ENCODE results near the gene BOD1.

BOD1 gene

DNA sequence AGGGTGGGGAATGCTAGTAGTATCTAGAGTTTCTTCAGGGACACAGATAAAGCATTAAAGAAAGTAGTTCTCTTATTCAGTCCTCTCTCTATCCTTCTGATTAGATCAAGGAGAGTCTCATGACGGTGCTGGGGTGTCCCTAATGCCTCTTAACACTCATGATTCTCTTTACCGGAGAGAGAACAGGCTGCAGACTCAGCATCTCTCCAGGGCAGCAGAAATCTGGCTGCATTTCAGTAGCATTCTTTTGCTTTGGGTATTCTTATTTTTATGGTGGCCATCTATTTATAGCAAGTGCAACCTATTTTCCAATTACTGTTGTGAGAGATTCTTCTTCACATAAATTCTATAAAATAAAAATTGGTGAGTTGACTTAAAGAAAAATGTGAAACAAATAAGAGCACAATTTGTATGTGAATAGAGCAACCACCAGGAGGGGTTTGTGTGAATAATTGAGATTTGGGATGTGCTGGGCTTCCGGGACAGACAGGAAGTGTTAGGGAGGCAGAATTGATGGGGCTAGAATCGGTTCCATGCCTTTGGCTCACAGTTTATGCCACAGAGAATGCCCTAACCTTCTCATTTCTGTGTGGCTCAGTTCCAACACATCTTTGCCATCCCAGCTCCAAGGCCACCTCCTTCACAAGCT is 23.8 kb upstream of the BOD1 start:
- DNase-seq: no peak

DNA sequence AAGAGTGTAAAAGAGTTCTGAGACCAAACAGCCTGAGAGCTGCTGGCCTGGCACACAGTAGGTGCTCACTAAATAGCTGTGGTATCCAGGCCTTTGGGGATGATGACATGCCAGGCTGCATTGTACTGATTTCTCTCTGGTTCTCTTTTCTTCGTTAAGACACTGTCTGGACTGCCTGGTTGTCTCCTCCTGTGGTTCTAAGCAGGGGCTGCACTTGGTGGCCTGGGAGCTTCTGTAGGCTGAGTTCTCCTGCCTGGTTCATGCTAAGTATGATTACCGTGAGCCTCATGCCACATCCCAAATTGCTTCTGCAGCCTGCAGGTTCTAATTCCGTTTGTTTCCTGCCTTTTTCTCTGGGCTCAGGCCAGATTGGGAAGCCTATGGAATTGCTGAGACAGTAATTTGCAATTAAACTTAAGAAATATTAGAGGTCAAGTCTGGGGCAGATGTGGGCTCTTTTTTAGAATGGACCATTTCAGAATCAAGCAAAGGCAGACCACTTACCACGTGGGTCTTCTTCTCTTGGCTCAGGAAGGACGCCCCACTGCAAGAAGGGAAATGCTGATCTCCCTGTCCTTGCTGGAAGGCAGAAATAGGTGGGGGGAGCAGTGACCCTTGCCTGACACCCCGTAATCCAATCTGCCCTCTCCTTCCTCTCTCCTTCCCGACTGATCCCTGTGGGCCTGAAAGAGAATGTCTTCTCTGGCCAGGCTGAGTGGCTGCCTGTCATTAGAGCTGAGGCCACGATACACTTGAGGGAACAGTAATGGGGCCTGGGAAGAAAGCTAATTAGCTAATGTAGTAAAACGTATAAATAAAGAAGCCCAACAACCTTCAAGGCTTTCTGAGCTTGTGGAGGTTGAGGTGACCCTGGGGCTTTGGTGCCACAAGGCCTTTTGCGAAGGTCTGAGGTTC is 21.9 kb upstream of the BOD1 start:
- no peak for DNase-seq

GRCh38 chr5:173637340-173637739 is 20.9 kb upstream of the BOD1 start:
- DNase-seq: no peak

- no peak for DNase-seq
Observed at GRCh38 chr5:173634465-173634983, 18.1 kb upstream of the BOD1 start.

- DNase-seq: no peak
Observed at GRCh38 chr5:173633304-173633703, 16.9 kb upstream of the BOD1 start.

DNA sequence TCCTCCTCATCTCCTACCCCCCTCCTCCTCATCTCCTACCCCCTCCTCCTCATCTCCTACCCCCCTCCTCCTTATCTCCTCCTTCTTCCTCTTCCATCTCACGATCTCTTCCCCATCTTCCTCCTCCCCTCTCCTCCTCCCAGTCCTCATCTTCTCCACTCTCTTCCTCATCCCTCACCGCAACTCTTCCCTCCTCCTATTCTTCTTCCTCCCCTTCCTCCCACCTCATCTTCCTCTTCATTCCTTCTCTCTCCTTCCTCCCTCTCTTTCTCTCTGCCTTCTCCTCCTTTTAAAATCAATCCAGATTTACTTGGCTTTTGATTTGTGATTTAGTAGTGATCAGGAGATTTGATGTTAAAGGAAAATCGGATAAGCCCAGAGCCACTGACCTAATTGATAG is 15.0 kb upstream of the BOD1 start:
- DNase-seq: no peak

- no peak for DNase-seq
Observed at GRCh38 chr5:173630724-173631365, 14.4 kb upstream of the BOD1 start.

DNA sequence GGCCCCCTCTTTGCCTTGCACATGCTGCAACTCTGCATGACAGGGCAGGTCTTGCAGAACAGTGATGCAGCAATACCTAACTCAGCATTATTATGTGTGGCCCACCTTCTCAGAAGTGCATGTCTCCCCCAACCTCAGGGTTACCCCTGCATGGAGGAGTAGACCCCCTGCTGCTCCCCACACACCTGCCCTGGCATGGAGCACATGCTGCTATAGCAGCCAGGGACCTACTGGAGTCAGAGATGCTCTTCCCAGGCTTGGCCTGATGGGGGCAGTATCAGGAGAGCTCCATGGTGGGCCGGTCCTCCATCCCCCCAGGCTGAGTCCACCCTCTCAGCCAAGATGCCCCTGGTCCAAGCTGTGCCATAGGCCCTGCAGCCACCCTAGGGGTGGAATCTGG is 13.2 kb upstream of the BOD1 start:
- DNase-seq: no peak

- no peak for DNase-seq
Observed at GRCh38 chr5:173628501-173628900, 12.1 kb upstream of the BOD1 start.

GRCh38 chr5:173627860-173628392 is 11.5 kb upstream of the BOD1 start:
- DNase-seq: no peak

DNA sequence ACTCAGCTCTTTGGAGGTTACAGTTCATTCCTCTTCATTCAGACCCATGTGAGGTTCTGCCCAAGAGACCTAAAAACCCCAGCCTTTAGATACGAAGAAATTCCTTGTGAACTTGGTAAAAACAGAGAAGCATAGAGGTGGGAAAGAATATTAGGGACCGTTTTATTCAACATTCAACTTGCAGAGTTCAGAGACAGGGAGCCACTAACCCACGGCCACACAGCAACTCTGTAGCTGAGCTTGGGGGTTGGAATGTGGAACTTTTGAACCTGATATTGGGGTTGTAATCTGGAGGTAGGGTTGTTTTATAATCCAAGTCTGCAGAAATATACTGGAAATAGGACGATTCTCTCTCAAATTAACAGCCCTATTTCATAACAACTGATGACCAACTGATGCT is 10.8 kb upstream of the BOD1 start:
- no peak for DNase-seq

DNA sequence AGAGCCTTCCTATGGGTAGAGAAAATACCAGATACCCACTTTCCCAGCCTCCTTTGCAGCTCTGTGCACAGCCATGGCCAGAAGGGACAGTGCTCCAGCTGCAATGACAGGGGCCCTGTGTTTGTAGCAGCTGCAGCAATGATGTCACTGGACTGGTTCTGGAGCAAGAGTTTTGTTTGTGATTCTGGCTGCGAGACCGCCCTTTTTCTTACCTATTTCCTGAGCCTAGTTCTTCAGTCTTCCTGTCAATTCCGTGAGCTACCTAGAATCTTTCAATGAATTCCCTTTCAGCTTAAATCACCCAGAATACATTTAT is 10.0 kb upstream of the BOD1 start:
- no peak for DNase-seq

- no peak for DNase-seq
Observed at GRCh38 chr5:173625673-173626504, 9.4 kb upstream of the BOD1 start.

DNA sequence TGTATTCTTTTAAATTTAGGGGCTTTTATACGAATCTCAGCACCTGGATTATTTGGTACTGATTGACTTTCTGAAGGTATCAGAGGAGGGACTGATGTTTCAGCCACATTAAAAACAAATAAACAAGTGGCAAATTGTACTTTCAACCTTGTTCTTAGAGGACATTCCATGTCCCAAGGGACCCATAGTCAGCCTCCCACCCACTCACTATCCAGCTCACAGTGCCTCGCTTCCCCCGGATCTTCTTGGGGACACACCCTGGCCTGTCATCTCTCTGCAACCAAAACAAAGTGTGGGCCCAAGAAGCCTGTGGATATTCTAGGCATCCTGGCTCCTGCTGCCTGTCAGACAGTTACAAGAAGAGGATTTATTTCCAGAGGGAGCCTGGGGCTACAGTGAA is 8.8 kb upstream of the BOD1 start:
- no peak for DNase-seq

GRCh38 chr5:173624282-173624681 is 7.8 kb upstream of the BOD1 start:
- DNase-seq: no peak

DNA sequence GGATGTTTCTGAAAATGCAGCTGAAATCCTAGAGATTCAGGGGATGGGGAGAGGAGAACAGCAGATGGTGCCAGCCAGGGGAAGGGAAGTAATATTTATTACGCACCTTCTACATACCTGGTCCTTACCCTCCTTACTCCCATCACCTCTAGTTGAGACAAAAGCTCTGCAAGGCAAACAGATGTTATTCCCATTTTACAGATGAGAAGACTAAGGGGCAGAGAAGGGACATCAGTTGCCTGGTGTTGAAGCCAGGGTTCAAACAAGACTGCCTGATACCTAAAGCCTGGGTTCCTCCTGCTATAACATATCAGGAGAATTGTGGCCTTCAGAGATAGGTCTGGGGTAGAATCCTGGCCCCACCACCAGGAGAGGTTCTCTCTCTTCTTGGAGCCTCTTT is 7.3 kb upstream of the BOD1 start:
- no peak for DNase-seq

DNA sequence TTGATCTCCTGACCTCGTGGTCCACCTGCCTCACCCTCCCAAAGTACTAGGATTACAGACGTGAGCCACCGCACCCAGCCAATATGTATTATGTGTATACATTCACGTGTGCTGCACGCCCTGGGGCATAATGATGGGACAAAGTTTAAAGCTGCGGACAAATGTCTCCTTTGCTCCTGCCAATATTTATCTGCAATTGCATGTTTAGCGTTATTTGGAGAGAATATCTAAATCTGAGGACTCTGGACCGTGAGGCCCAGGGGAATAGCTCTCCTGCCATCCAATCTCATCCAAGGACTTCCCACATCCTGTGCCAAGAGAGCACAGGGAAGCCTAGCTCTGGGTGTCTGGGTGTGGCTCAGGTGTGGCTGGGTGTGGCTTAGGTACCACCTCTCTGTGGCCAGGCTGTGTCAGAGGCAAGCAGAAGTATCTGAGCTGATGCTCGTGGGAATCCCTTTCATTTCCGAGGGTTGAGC is 6.9 kb upstream of the BOD1 start:
- no peak for DNase-seq

DNA sequence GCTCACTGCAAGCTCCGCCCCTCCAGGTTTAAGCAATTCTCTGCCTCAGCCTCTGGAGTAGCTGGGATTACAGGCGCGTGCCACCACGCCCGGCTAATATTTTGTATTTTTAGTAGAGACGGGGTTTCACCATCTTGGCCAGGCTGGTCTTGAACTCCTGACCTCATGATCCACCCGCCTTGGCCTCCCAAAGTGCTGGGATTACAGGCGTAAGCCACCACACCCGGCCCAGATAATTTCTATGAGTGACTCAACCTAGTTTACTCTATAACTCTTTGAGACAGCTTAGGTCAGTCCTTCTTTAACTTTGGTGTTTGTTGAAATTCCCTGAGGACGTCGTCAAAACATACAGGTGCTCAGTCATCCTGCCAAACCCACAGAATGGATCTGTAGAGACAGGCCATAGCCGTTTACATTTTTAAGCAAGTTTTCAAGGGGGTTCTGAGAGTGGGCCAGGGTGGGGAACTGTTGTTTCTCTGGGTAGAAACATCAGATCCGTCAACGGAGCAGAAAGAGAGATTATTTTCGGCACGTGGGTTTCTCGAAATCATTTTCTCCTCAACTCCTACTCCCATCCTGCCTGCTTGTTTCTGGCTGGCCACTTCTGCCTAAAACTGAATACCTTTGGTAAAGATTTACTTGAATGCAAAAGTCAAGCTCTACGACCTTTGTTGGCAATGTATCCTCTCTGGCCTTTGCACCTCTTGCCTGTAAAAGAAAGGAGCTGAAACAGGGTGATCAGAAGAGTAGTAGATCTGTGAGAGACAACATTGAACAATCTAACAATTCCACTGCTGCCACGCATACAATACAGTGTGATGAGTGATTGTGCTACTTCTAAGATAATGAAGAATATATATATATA is 6.0 kb upstream of the BOD1 start:
- no peak for DNase-seq

DNA sequence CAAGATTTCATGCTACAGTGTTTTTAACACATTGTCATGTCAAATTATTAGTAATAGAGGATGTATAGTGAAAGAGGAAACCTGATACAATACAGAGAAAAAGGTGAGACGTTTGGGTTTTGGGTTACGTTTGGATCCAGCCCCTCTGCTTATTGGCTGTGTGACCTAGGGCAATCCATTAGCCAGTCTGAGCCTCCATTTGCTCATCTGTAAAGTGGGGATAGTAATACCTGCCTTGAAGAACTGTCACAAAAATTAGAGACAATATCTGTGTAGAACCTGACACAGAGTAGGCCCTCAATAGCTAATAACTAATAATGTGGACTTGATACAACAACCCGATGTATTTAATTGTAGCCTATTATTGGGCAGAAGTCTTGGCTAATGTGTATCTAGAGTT is 4.3 kb upstream of the BOD1 start:
- DNase-seq: no peak

GRCh38 chr5:173618927-173619519 is 2.6 kb upstream of the BOD1 start:
- no peak for DNase-seq

All from DMS 273 treated with DMSO at 0.1 percent for 48 hours (cell line).